Gastrocnemius medialis (tissue), 4 donors: ENCODE results near the gene RPS8.

Experiments used
- POLR2A ChIP-seq, 2 donors: fragments of 450-650 bp; IDR thresholded peaks; one replicate each; pipeline ENCODE4 v1.6.1; 2017; ENCODE audit warnings: antibody characterized with exemption in 2 of 2, mild to moderate bottlenecking in 2 of 2, moderate library complexity in 2 of 2
- TF ChIP-seq, protein P1 (sequence below), 5 experiments: fragments of 450-650 bp in 3 of 5; fragments of 200-600 bp in 2 of 5; sonication (generic) in 2 of 5; IDR thresholded peaks in 4 of 5; conservative IDR thresholded peaks in 1 of 5; 1 replicate in 4 of 5; 2 replicates in 1 of 5; pipeline ENCODE4 v1.5.1; 2016 to 2019; ENCODE audit warnings: antibody characterized with exemption in 5 of 5, mild to moderate bottlenecking in 3 of 5, moderate library complexity in 3 of 5

DNA sequence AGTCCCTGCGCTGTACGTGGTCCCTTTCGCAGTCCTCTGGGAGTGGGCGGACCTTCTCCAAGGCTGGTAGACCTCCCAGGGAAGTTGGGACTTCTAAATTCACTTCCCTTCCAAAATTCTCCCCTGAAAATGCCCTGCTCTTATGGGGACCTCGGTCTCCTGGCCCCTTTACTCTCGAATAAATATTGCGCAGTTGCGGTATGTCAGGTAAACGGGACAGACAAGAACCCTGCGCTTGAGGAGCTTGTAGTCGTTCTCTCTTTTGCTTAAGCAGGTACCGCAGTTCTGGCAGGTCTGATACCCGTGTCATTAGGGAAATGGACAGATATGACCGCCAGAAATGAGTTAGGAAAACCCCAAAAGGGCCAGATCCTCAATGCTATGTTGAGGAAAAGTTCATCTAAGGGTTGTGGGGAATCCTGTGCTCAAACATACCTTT, 35.1 kb upstream of the RPS8 start:
- no peak for TF ChIP-seq POLR2A (IDR thresholded peaks at IDR 0.05)
- TF ChIP-seq, protein P1, sequence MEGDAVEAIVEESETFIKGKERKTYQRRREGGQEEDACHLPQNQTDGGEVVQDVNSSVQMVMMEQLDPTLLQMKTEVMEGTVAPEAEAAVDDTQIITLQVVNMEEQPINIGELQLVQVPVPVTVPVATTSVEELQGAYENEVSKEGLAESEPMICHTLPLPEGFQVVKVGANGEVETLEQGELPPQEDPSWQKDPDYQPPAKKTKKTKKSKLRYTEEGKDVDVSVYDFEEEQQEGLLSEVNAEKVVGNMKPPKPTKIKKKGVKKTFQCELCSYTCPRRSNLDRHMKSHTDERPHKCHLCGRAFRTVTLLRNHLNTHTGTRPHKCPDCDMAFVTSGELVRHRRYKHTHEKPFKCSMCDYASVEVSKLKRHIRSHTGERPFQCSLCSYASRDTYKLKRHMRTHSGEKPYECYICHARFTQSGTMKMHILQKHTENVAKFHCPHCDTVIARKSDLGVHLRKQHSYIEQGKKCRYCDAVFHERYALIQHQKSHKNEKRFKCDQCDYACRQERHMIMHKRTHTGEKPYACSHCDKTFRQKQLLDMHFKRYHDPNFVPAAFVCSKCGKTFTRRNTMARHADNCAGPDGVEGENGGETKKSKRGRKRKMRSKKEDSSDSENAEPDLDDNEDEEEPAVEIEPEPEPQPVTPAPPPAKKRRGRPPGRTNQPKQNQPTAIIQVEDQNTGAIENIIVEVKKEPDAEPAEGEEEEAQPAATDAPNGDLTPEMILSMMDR (IDR thresholded peaks at IDR 0.05 in 4 of 5, conservative IDR thresholded peaks at IDR 0.05 in 1 of 5) = no peak
